Hematopoietic multipotent progenitor cell treated with erythropoietin and hydrocortisone succinate and interleukin-3 and kit ligand, for 17 days (in vitro differentiated cells): ENCODE data around the gene TDRD12.

Experiments
- DNase-seq: peaks from one replicate; pipeline ENCODE4 v3.0.0-alpha.2; 2015; ENCODE audit warnings: low spot score

The TDRD12 gene

GRCh38 chr19:32809754-32810153 is 90.2 kb downstream of the TDRD12 start:
- no peak for DNase-seq

GRCh38 chr19:32810452-32810851 is 90.9 kb downstream of the TDRD12 start:
- DNase-seq = no peak

- no peak for DNase-seq
These were observed 91.6 kb downstream of the TDRD12 start for GRCh38 chr19:32811151-32811550.

GRCh38 chr19:32812036-32812435 is 92.5 kb downstream of the TDRD12 start:
- DNase-seq = no peak

- no peak for DNase-seq
These were observed 93.0 kb downstream of the TDRD12 start for GRCh38 chr19:32812571-32812970.

- no peak for DNase-seq
These were observed 94.4 kb downstream of the TDRD12 start for GRCh38 chr19:32813862-32814425.

GRCh38 chr19:32814624-32815023 is 95.1 kb downstream of the TDRD12 start:
- no peak for DNase-seq

GRCh38 chr19:32816555-32817099 is 97.1 kb downstream of the TDRD12 start:
- no peak for DNase-seq

- DNase-seq = no peak
These were observed 98.3 kb downstream of the TDRD12 start for GRCh38 chr19:32817569-32818476.

- no peak for DNase-seq
These were observed 99.0 kb downstream of the TDRD12 start for GRCh38 chr19:32818536-32818935.

- no peak for DNase-seq
These were observed 100.1 kb downstream of the TDRD12 start for GRCh38 chr19:32819419-32820400.

- no peak for DNase-seq
These were observed 103.6 kb downstream of the TDRD12 start for GRCh38 chr19:32822916-32823746.

GRCh38 chr19:32823747-32824102 is 104.2 kb downstream of the TDRD12 start:
- no peak for DNase-seq

- no peak for DNase-seq
These were observed 104.7 kb downstream of the TDRD12 start for GRCh38 chr19:32824191-32824751.

- no peak for DNase-seq
These were observed 105.5 kb downstream of the TDRD12 start for GRCh38 chr19:32824916-32825608.

GRCh38 chr19:32828139-32828538 is 108.6 kb downstream of the TDRD12 start:
- no peak for DNase-seq

GRCh38 chr19:32828643-32829344 is 109.2 kb downstream of the TDRD12 start:
- DNase-seq = no peak

- DNase-seq = no peak
These were observed 109.9 kb downstream of the TDRD12 start for GRCh38 chr19:32829345-32829896.
